Ramos (cell line): Measurements from ENCODE around the gene TEPSIN.

Experiments used
- in situ Hi-C: fragments of 300-500 bp; cut with MboI; formaldehyde crosslinking; loops from one replicate; pipeline ENCODE4 v1.14.3; 2022; ENCODE audit warnings: low sequenced_read_pairs; ENCODE audit not compliant: unreplicated experiment

Gene TEPSIN

GRCh38 chr17:81241203-81241602, 2.3 kb upstream of the TEPSIN start:
- in situ Hi-C loops: loop anchor here (10.0 kb wide), 1 partner anchor 96 kb away; no protein-coding TSS in a partner anchor

- in situ Hi-C loops: loop anchor here (10.0 kb wide), 1 partner anchor 96 kb away; no protein-coding TSS in a partner anchor
Measured at GRCh38 chr17:81240761-81241160, 1.9 kb upstream of the TEPSIN start.

- in situ Hi-C loops: loop anchor here (10.0 kb wide), 1 partner anchor 95 kb away; no protein-coding TSS in a partner anchor
Measured at GRCh38 chr17:81239714-81240555, 1.1 kb upstream of the TEPSIN start.

- in situ Hi-C loops: no loop called here
Measured at GRCh38 chr17:81238490-81238814, 403 bp downstream of the TEPSIN start.

GRCh38 chr17:81237591-81238489, 1.0 kb downstream of the TEPSIN start:
- in situ Hi-C loops: no loop called here

- in situ Hi-C loops: no loop called here
Measured at GRCh38 chr17:81236784-81237183, 2.1 kb downstream of the TEPSIN start.

- in situ Hi-C loops: no loop called here
Measured at GRCh38 chr17:81235822-81236740, 2.8 kb downstream of the TEPSIN start.

GRCh38 chr17:81234940-81235821, 3.7 kb downstream of the TEPSIN start:
- in situ Hi-C loops: no loop called here

GRCh38 chr17:81234506-81234855, 4.4 kb downstream of the TEPSIN start:
- in situ Hi-C loops: no loop called here

GRCh38 chr17:81233811-81234505, 4.9 kb downstream of the TEPSIN start:
- in situ Hi-C loops: no loop called here

GRCh38 chr17:81233316-81233715, 5.5 kb downstream of the TEPSIN start:
- in situ Hi-C loops: no loop called here

- in situ Hi-C loops: no loop called here
Measured at GRCh38 chr17:81232616-81233241, 6.1 kb downstream of the TEPSIN start.

GRCh38 chr17:81231766-81232581, 6.9 kb downstream of the TEPSIN start:
- in situ Hi-C loops: no loop called here

- in situ Hi-C loops: no loop called here
Measured at GRCh38 chr17:81231121-81231645, 7.7 kb downstream of the TEPSIN start.

- in situ Hi-C loops: no loop called here
Measured at GRCh38 chr17:81230043-81230820, 8.6 kb downstream of the TEPSIN start.

- in situ Hi-C loops: no loop called here
Measured at GRCh38 chr17:81229666-81229920, 9.3 kb downstream of the TEPSIN start.
